ENCODE measurements around the gene SGPP1.
A peak's percentile ranks its signal among the peaks of the same experiment; 100 is the strongest.
"Not testable (repeated sequence)": the region's sequence is repeated elsewhere in the genome, so short reads cannot be mapped to it uniquely, and the experiment has no call there.

SGPP1 gene

GRCh38 chr14:63727736-63728728 is at the start of gene SGPP1:
SGPP1 (minus strand) TSS chr14:63728065; CDS start chr14:63727944, 121 bp downstream.
- DNase-seq (ENCODE audit: low spot score): peak; percentile 88

GRCh38 chr14:63777024-63777423 is 49.2 kb upstream of the SGPP1 start:
- no peak for DNase-seq (ENCODE audit: low spot score)

GRCh38 chr14:63773504-63773903 is 45.6 kb upstream of the SGPP1 start:
- DNase-seq (ENCODE audit: low spot score): no peak

GRCh38 chr14:63770187-63770807 is 42.4 kb upstream of the SGPP1 start:
- DNase-seq (ENCODE audit: low spot score): no peak

- no peak for DNase-seq (ENCODE audit: low spot score)
These were observed 38.7 kb upstream of the SGPP1 start for GRCh38 chr14:63766611-63767010.

GRCh38 chr14:63764620-63765139 is 36.8 kb upstream of the SGPP1 start:
- DNase-seq (ENCODE audit: low spot score): no peak

- DNase-seq (ENCODE audit: low spot score): no peak
These were observed 36.2 kb upstream of the SGPP1 start for GRCh38 chr14:63764103-63764502.

GRCh38 chr14:63761351-63762117 is 33.7 kb upstream of the SGPP1 start:
- DNase-seq (ENCODE audit: low spot score): no peak

- DNase-seq (ENCODE audit: low spot score): no peak
These were observed 32.1 kb upstream of the SGPP1 start for GRCh38 chr14:63760014-63760413.

GRCh38 chr14:63759456-63759855 is 31.6 kb upstream of the SGPP1 start:
- no peak for DNase-seq (ENCODE audit: low spot score)

- no peak for DNase-seq (ENCODE audit: low spot score)
These were observed 29.3 kb upstream of the SGPP1 start for GRCh38 chr14:63757211-63757610.

GRCh38 chr14:63752449-63753169 is 24.7 kb upstream of the SGPP1 start:
- DNase-seq (ENCODE audit: low spot score): no peak

- not testable (repeated sequence) for DNase-seq (ENCODE audit: low spot score)
These were observed 23.2 kb upstream of the SGPP1 start for GRCh38 chr14:63751076-63751475.

- DNase-seq (ENCODE audit: low spot score): no peak
These were observed 20.0 kb upstream of the SGPP1 start for GRCh38 chr14:63747846-63748245.

- no peak for DNase-seq (ENCODE audit: low spot score)
These were observed 18.1 kb upstream of the SGPP1 start for GRCh38 chr14:63745858-63746425.

- DNase-seq (ENCODE audit: low spot score): no peak
These were observed 17.4 kb upstream of the SGPP1 start for GRCh38 chr14:63745272-63745671.

- no peak for DNase-seq (ENCODE audit: low spot score)
These were observed 9.7 kb upstream of the SGPP1 start for GRCh38 chr14:63737582-63738006.

- DNase-seq (ENCODE audit: low spot score): no peak
These were observed 7.9 kb upstream of the SGPP1 start for GRCh38 chr14:63735720-63736119.

GRCh38 chr14:63730659-63731058 is 2.8 kb upstream of the SGPP1 start:
- DNase-seq (ENCODE audit: low spot score): no peak

GRCh38 chr14:63727231-63727735 is 582 bp downstream of the SGPP1 start:
- DNase-seq (ENCODE audit: low spot score): no peak

GRCh38 chr14:63726499-63726898 is 1.4 kb downstream of the SGPP1 start:
- no peak for DNase-seq (ENCODE audit: low spot score)
